ENCODE data around the gene GDPD3.

The GDPD3 gene

GRCh38 chr16:30054959-30055553, 58.3 kb downstream of the GDPD3 start:
- H3K4me1 ChIP-seq (ENCODE audit: control insufficient read depth, low read depth, low read length) = no peaks in the 10 kb centered on the region
- no peak overlapping the region for H2BK120ac ChIP-seq (ENCODE audit: low read depth, low read length)
- no peak overlapping the region for H4K5ac ChIP-seq (ENCODE audit: low read length)
- H3K79me1 ChIP-seq (ENCODE audit: low read length) = no peaks in the 10 kb centered on the region
- no peak overlapping the region for H3K4me3 ChIP-seq (ENCODE audit: low read length)
- no peak overlapping the region for H2AK5ac ChIP-seq (ENCODE audit: low read length)
- no peak overlapping the region for H3K4me2 ChIP-seq (ENCODE audit: low read length)
- H3K79me2 ChIP-seq (ENCODE audit: control insufficient read depth, insufficient read depth, low read length) = no peaks in the 10 kb centered on the region
- H2BK15ac ChIP-seq (replicated peaks; ENCODE audit: low read depth) = no peak overlapping the region
- no peak overlapping the region for H3K56ac ChIP-seq (ENCODE audit: low read length)
- no peaks in the 10 kb centered on the region for H3K27me3 ChIP-seq (ENCODE audit: insufficient read depth, low read length, poor library complexity)
- no peak overlapping the region for H3K4ac ChIP-seq (ENCODE audit: low read depth, low read length)
- no peak overlapping the region for H4K8ac ChIP-seq (ENCODE audit: low read depth, low read length)
- no peak overlapping the region for H2BK5ac ChIP-seq (ENCODE audit: low read length)
- H3K23ac ChIP-seq (ENCODE audit: low read length) = no peak overlapping the region
- DNase-seq = peak; percentile 80
- no peak overlapping the region for H3K18ac ChIP-seq (ENCODE audit: low read length)
- WGBS (ENCODE audit: extremely low coverage, insufficient coverage, low lambda C conversion rate) = no CpG with 5 or more reads among the region's 10 CpGs
- no peaks in the 10 kb centered on the region for H3K36me3 ChIP-seq (ENCODE audit: control insufficient read depth, insufficient read depth, low read length)
- H3K27ac ChIP-seq (ENCODE audit: low read depth, low read length) = no peak overlapping the region
- no peak overlapping the region for H3K9ac ChIP-seq (ENCODE audit: low read length)

Measured in mesendoderm (in vitro differentiated cells).